KMS-11 (cell line): ENCODE results near the gene PDHX.

ENCODE experiments used
- H2AFZ ChIP-seq: fragments of 200-600 bp; sonication (generic); 2 replicates; pipeline ENCODE4 v1.6.1; 2016; ENCODE audit warnings: antibody characterized with exemption, mixed run types, low read depth
- H3K27ac ChIP-seq: fragments of 200-600 bp; sonication (generic); 2 replicates; pipeline ENCODE4 v1.6.1; 2016; ENCODE audit warnings: mild to moderate bottlenecking, mixed run types
- H3K27me3 ChIP-seq: fragments of 200-600 bp; sonication (generic); 2 replicates; pipeline ENCODE4 v1.6.1; 2017; ENCODE audit warnings: mild to moderate bottlenecking, low read depth, mixed run types, moderate library complexity; ENCODE audit not compliant: insufficient read depth
- H3K36me3 ChIP-seq: fragments of 200-600 bp; sonication (generic); 2 replicates; pipeline ENCODE4 v1.6.1; 2017; ENCODE audit warnings: mild to moderate bottlenecking, mixed run types; ENCODE audit not compliant: insufficient read depth
- H3K4me1 ChIP-seq: fragments of 200-600 bp; sonication (generic); 2 replicates; pipeline ENCODE4 v1.6.1; 2016; ENCODE audit warnings: mild to moderate bottlenecking, low read depth, mixed run types; ENCODE audit not compliant: poor library complexity, severe bottlenecking
- H3K4me2 ChIP-seq: fragments of 200-600 bp; sonication (generic); 2 replicates; pipeline ENCODE4 v1.7.0; 2016; ENCODE audit warnings: mild to moderate bottlenecking, mixed run types
- H3K4me3 ChIP-seq: fragments of 200-600 bp; sonication (generic); IDR thresholded peaks from 2 replicates; pipeline ENCODE4 v1.6.1; 2017; ENCODE audit warnings: low read depth, low read length, mixed read lengths; ENCODE audit not compliant: insufficient read depth
- H3K79me2 ChIP-seq: fragments of 200-600 bp; sonication (generic); 2 replicates; pipeline ENCODE4 v1.6.1; 2016; ENCODE audit warnings: low read depth, mixed run types; ENCODE audit not compliant: insufficient read depth
- H3K9ac ChIP-seq: fragments of 200-600 bp; sonication (generic); 2 replicates; pipeline ENCODE4 v1.6.1; 2016; ENCODE audit warnings: mild to moderate bottlenecking, mixed run types
- H4K20me1 ChIP-seq: fragments of 200-600 bp; sonication (generic); 2 replicates; pipeline ENCODE4 v1.6.1; 2016; ENCODE audit warnings: mild to moderate bottlenecking, mixed run types; ENCODE audit not compliant: insufficient read depth
- TF ChIP-seq, protein P1 (sequence below): fragments of 200-600 bp; sonication (generic); conservative IDR thresholded peaks from 2 replicates; pipeline ENCODE4 v1.6.1; 2017; ENCODE audit warnings: low read depth, mild to moderate bottlenecking, antibody characterized with exemption, low read length, moderate library complexity, mixed read lengths

Gene PDHX

DNA sequence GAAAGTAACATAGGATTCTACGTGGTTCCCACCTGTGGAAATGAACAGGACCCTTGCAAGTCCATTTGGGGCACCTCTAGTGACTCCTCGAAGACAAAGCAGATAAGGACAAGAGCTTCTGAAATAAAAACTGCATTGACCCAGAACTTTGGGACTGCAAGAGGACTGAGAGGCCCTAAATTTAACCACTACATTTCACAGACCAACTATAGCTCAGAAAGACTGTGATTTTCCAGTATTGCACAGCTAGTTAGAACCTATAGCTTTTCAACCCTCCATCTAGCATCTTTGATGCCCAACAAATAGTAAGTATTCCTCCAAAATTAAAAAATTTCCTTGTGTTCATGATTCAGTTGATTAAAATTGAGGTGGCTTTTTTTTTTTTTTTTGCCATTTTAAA, 114.9 kb downstream of the PDHX start:
- TF ChIP-seq, protein P1, sequence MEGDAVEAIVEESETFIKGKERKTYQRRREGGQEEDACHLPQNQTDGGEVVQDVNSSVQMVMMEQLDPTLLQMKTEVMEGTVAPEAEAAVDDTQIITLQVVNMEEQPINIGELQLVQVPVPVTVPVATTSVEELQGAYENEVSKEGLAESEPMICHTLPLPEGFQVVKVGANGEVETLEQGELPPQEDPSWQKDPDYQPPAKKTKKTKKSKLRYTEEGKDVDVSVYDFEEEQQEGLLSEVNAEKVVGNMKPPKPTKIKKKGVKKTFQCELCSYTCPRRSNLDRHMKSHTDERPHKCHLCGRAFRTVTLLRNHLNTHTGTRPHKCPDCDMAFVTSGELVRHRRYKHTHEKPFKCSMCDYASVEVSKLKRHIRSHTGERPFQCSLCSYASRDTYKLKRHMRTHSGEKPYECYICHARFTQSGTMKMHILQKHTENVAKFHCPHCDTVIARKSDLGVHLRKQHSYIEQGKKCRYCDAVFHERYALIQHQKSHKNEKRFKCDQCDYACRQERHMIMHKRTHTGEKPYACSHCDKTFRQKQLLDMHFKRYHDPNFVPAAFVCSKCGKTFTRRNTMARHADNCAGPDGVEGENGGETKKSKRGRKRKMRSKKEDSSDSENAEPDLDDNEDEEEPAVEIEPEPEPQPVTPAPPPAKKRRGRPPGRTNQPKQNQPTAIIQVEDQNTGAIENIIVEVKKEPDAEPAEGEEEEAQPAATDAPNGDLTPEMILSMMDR, result no peak
- H3K4me3 ChIP-seq, result no peak overlapping the region
- no peaks in the 10 kb centered on the region for H3K27me3 ChIP-seq
- no peak overlapping the region for H3K4me2 ChIP-seq
- no peaks in the 10 kb centered on the region for H3K36me3 ChIP-seq
- no peak overlapping the region for H2AFZ ChIP-seq
- H3K9ac ChIP-seq, result no peak overlapping the region
- H4K20me1 ChIP-seq, result no peaks in the 10 kb centered on the region
- no peaks in the 10 kb centered on the region for H3K79me2 ChIP-seq
- H3K4me1 ChIP-seq, result no peaks in the 10 kb centered on the region
- H3K27ac ChIP-seq, result no peak overlapping the region

DNA sequence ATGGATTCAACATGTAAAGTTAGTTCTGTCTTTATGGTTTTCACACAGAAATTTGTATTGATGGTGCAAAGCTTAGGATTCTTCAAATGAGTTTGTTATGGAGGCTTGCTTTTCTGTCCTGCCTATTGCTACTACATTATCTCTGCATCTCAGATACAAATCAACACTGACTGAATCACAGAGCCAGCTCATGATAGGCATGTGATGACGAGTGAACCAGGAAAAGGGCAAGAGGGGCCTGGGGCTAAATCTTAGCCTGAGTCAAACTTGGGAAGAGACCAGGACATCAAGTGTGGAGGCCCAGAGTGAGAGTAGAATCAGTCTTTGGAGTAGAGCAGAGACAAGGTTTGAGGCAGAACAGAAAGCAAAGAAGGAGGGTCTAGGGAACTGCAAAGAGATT, 115.4 kb downstream of the PDHX start:
- TF ChIP-seq, protein P1, result no peak
- no peaks in the 10 kb centered on the region for H3K4me1 ChIP-seq
- no peaks in the 10 kb centered on the region for H3K79me2 ChIP-seq
- no peaks in the 10 kb centered on the region for H4K20me1 ChIP-seq
- no peak overlapping the region for H3K9ac ChIP-seq
- no peaks in the 10 kb centered on the region for H3K36me3 ChIP-seq
- no peaks in the 10 kb centered on the region for H3K27me3 ChIP-seq
- H3K27ac ChIP-seq, result no peak overlapping the region
- no peak overlapping the region for H3K4me2 ChIP-seq
- H3K4me3 ChIP-seq, result no peak overlapping the region
- no peak overlapping the region for H2AFZ ChIP-seq

DNA sequence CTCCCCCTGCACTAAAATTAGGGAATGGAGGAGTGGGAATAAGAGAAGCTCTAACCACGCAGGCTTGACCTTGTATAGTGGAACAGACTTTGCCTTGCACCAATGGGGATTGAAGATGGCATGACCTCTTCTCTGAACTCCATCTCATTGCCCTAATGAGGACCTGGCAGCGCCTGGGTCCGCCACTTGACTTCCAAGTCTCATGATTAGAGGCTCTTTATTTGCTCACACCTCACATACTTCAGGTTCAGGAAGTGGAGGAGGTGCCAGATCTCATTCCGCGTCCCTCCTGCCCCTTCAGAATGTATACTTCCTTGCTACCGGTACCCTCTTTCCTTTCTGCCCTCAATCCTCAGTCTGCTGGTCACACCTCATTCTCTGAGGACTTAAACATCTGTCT, 116.6 kb downstream of the PDHX start:
- Histone ChIP-seq H3K36me3 (no peaks in the 10 kb centered on the region), H3K4me2 (no peak overlapping the region), H3K4me1 (no peaks in the 10 kb centered on the region), H3K4me3 (no peak overlapping the region), H3K9ac (no peak overlapping the region), H3K79me2 (no peaks in the 10 kb centered on the region), H2AFZ (no peak overlapping the region), H3K27ac (no peak overlapping the region), H3K27me3 (no peaks in the 10 kb centered on the region), H4K20me1 (no peaks in the 10 kb centered on the region)
- TF ChIP-seq, protein P1, result no peak

DNA sequence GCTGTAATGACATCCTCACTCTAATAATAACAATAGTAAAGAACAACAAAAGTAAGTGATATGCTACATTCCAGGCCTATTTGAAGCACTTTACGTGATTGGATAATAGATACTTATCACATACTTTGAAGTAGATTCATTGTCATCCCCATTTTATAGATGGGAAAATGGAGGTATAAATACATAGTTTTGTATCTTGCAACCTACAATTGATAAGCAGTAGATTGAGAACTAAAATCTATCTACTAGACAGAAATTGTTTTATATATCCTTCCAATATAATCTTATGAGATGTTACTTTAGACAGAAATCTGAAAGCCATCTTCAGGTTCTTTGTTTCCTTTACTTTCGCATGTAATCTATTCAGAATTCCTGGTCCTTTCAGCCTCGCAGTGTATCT, 118.0 kb downstream of the PDHX start:
- no peak overlapping the region for H3K27ac ChIP-seq

More for the DNA sequence above, 118.0 kb downstream of the PDHX start:
- H3K4me2 ChIP-seq, result no peak overlapping the region
- no peaks in the 10 kb centered on the region for H3K79me2 ChIP-seq
- H4K20me1 ChIP-seq, result no peaks in the 10 kb centered on the region
- H3K9ac ChIP-seq, result no peak overlapping the region
- TF ChIP-seq, protein P1, result no peak
- no peaks in the 10 kb centered on the region for H3K4me1 ChIP-seq
- H3K36me3 ChIP-seq, result no peaks in the 10 kb centered on the region
- no peaks in the 10 kb centered on the region for H3K27me3 ChIP-seq
- H3K4me3 ChIP-seq, result no peak overlapping the region
- no peak overlapping the region for H2AFZ ChIP-seq
